Glomerular visceral epithelial cell (primary cell): ENCODE measurements around the gene BCKDHB.

Experiments
- DNase-seq: peaks from one replicate; pipeline ENCODE4 v3.0.0-alpha.2; 2016; ENCODE audit errors: extremely low spot score

The BCKDHB gene

GRCh38 chr6:80330961-80331360 lies 224.5 kb downstream of the BCKDHB start:
- no peak for DNase-seq

- DNase-seq, result no peak
Measured at GRCh38 chr6:80331522-80331921, 225.1 kb downstream of the BCKDHB start.

GRCh38 chr6:80331974-80332373 lies 225.5 kb downstream of the BCKDHB start:
- no peak for DNase-seq

GRCh38 chr6:80333342-80333741 lies 226.9 kb downstream of the BCKDHB start:
- DNase-seq, result no peak

- DNase-seq, result no peak
Measured at GRCh38 chr6:80335121-80335531, 228.7 kb downstream of the BCKDHB start.

- DNase-seq, result no peak
Measured at GRCh38 chr6:80336911-80337310, 230.4 kb downstream of the BCKDHB start.

- peak; percentile 34 for DNase-seq
Measured at GRCh38 chr6:80338201-80338836, 231.8 kb downstream of the BCKDHB start.

- no peak for DNase-seq
Measured at GRCh38 chr6:80339421-80339820, 232.9 kb downstream of the BCKDHB start.

GRCh38 chr6:80340280-80340679 lies 233.8 kb downstream of the BCKDHB start:
- DNase-seq, result no peak

GRCh38 chr6:80340686-80341085 lies 234.2 kb downstream of the BCKDHB start:
- no peak for DNase-seq

GRCh38 chr6:80341330-80341729 lies 234.9 kb downstream of the BCKDHB start:
- DNase-seq, result no peak

- no peak for DNase-seq
Measured at GRCh38 chr6:80343511-80343910, 237.0 kb downstream of the BCKDHB start.

GRCh38 chr6:80347101-80347500 lies 240.6 kb downstream of the BCKDHB start:
- DNase-seq, result no peak

- DNase-seq, result peak; percentile 49
Measured at GRCh38 chr6:80348263-80348662, 241.8 kb downstream of the BCKDHB start.

- no peak for DNase-seq
Measured at GRCh38 chr6:80356000-80356399, 249.5 kb downstream of the BCKDHB start.

- no peak for DNase-seq
Measured at GRCh38 chr6:80356545-80356944, 250.1 kb downstream of the BCKDHB start.

GRCh38 chr6:80357081-80357480 lies 250.6 kb downstream of the BCKDHB start:
- no peak for DNase-seq

GRCh38 chr6:80357674-80358073 lies 251.2 kb downstream of the BCKDHB start:
- no peak for DNase-seq

- DNase-seq, result no peak
Measured at GRCh38 chr6:80363501-80364122, 257.1 kb downstream of the BCKDHB start.

- no peak for DNase-seq
Measured at GRCh38 chr6:80364149-80364548, 257.7 kb downstream of the BCKDHB start.

- DNase-seq, result no peak
Measured at GRCh38 chr6:80366051-80366450, 259.6 kb downstream of the BCKDHB start.

- peak; percentile 31 for DNase-seq
Measured at GRCh38 chr6:80366714-80367113, 260.2 kb downstream of the BCKDHB start.

GRCh38 chr6:80376411-80376810 lies 269.9 kb downstream of the BCKDHB start:
- no peak for DNase-seq

GRCh38 chr6:80380566-80380965 lies 274.1 kb downstream of the BCKDHB start:
- no peak for DNase-seq
